ENCODE data around the gene APOL2. TPM values are rescaled to one million over a fixed set of nuclear protein-coding genes. Genes with fewer than 3 reads are reported as not detected.
"Not testable (repeated sequence)": the region's sequence is repeated elsewhere in the genome, so short reads cannot be mapped to it uniquely, and the experiment has no call there.

Gene APOL2
- total RNA-seq, 4 donors from 2014 or later, result 3.8 to 142 (median 47.8) TPM

- intact Hi-C loops (cut with DNase I; ENCODE audit: low total_unique reads), result no loop called here
- DNase-seq, result no peak
- in situ Hi-C loops (cut with MboI; ENCODE audit: low pct_ligation_motif_present in 1 of 4, low pct_unique_long_range_greater_than_20kb in 1 of 4, low sequenced_read_pairs in 3 of 4), result no loop called here
- Histone ChIP-seq H3K4me1 (peaks cover 14 to 38% (median 26%) of the 10 kb centered on the region in 4 donors), H3K27ac (no peak overlapping the region), H3K9me3 (no peaks in the 10 kb centered on the region), H3K4me3 (no peak overlapping the region), H3K36me3 (peaks cover 0 to 19% (median 7%) of the 10 kb centered on the region in 4 donors), H3K27me3 (no peaks in the 10 kb centered on the region)
- TF ChIP-seq POLR2A (IDR thresholded peaks at IDR 0.05) (no peak), POLR2AphosphoS5 (IDR thresholded peaks at IDR 0.05) (no peak), CTCF (IDR thresholded peaks at IDR 0.05) (no peak), EP300 (IDR thresholded peaks at IDR 0.05; ENCODE audit: low read depth) (no peak)
- WGBS, 2 donors (ENCODE audit: low coverage in 1 of 2), result 89 to 97% methylated on average over 5 to 7 of the region's 7 CpGs
These were observed 5.5 kb downstream of the APOL2 start for GRCh38 chr22:36233796-36234195.

- peaks cover 12 to 29% (median 19%) of the 10 kb centered on the region in 4 donors for H3K4me1 ChIP-seq
- H3K27me3 ChIP-seq, result no peaks in the 10 kb centered on the region
- intact Hi-C loops (cut with DNase I; ENCODE audit: low total_unique reads) (no loop called here), in situ Hi-C loops (cut with MboI; ENCODE audit: low pct_ligation_motif_present in 1 of 4, low pct_unique_long_range_greater_than_20kb in 1 of 4, low sequenced_read_pairs in 3 of 4) (no loop called here)
- H3K9me3 ChIP-seq, result no peaks in the 10 kb centered on the region
- TF ChIP-seq POLR2A (IDR thresholded peaks at IDR 0.05), result no peak
- TF ChIP-seq CTCF (IDR thresholded peaks at IDR 0.05), result no peak
- TF ChIP-seq POLR2AphosphoS5 (IDR thresholded peaks at IDR 0.05), result no peak
- no peak for TF ChIP-seq EP300 (IDR thresholded peaks at IDR 0.05; ENCODE audit: low read depth)
- DNase-seq, result no peak
- WGBS, 2 donors (ENCODE audit: low coverage in 1 of 2), result 68 to 90% methylated on average over 2 to 13 of the region's 13 CpGs
- H3K27ac ChIP-seq, result no peak overlapping the region
- H3K4me3 ChIP-seq, result no peak overlapping the region
- H3K36me3 ChIP-seq, result peaks cover 0 to 21% (median 7%) of the 10 kb centered on the region in 4 donors
These were observed 6.5 kb downstream of the APOL2 start for GRCh38 chr22:36232715-36233401.

- H3K36me3 ChIP-seq, result peaks cover 0 to 28% (median 7%) of the 10 kb centered on the region in 4 donors
- peaks cover 0 to 11% (median 1%) of the 10 kb centered on the region in 4 donors for H3K4me1 ChIP-seq
- H3K27ac ChIP-seq; H3K4me3 ChIP-seq; in situ Hi-C loops (cut with MboI; ENCODE audit: low pct_ligation_motif_present in 1 of 4, low pct_unique_long_range_greater_than_20kb in 1 of 4, low sequenced_read_pairs in 3 of 4); H3K27me3 ChIP-seq; H3K9me3 ChIP-seq; intact Hi-C loops (cut with DNase I; ENCODE audit: low total_unique reads); DNase-seq: not testable (repeated sequence)
- 89% methylated on average over 3 of the region's 5 CpGs; no CpG with 5 or more reads in 1 of the 2 donors for WGBS, 2 donors (ENCODE audit: low coverage in 1 of 2)
These were observed 8.3 kb downstream of the APOL2 start for GRCh38 chr22:36231051-36231450.

GRCh38 chr22:36229649-36230048, 9.7 kb downstream of the APOL2 start:
- H3K4me1 ChIP-seq; DNase-seq; in situ Hi-C loops (cut with MboI; ENCODE audit: low pct_ligation_motif_present in 1 of 4, low pct_unique_long_range_greater_than_20kb in 1 of 4, low sequenced_read_pairs in 3 of 4); intact Hi-C loops (cut with DNase I; ENCODE audit: low total_unique reads); H3K9me3 ChIP-seq; H3K4me3 ChIP-seq; H3K27ac ChIP-seq; H3K27me3 ChIP-seq: not testable (repeated sequence)
- 82% methylated on average over 3 of the region's 3 CpGs; no CpG with 5 or more reads in 1 of the 2 donors for WGBS, 2 donors (ENCODE audit: low coverage in 1 of 2)
- peaks cover 0 to 28% (median 7%) of the 10 kb centered on the region in 4 donors for H3K36me3 ChIP-seq

- intact Hi-C loops (cut with DNase I; ENCODE audit: low total_unique reads), result no loop called here
- H3K36me3 ChIP-seq, result peaks cover 0 to 28% (median 7%) of the 10 kb centered on the region in 4 donors
These were observed 10.4 kb downstream of the APOL2 start for GRCh38 chr22:36228944-36229343.

GRCh38 chr22:36228369-36228768, 11.0 kb downstream of the APOL2 start:
- H3K27ac ChIP-seq; intact Hi-C loops (cut with DNase I; ENCODE audit: low total_unique reads); in situ Hi-C loops (cut with MboI; ENCODE audit: low pct_ligation_motif_present in 1 of 4, low pct_unique_long_range_greater_than_20kb in 1 of 4, low sequenced_read_pairs in 3 of 4); DNase-seq; H3K27me3 ChIP-seq; H3K9me3 ChIP-seq; H3K4me3 ChIP-seq; H3K4me1 ChIP-seq: not testable (repeated sequence)
- H3K36me3 ChIP-seq, result peaks cover 0 to 28% (median 7%) of the 10 kb centered on the region in 4 donors
- 100% methylated on average over 1 of the region's 1 CpG for WGBS, 2 donors (ENCODE audit: low coverage in 1 of 2)

More at GRCh38 chr22:36228944-36229343, 10.4 kb downstream of the APOL2 start:
- no peaks in the 10 kb centered on the region for H3K9me3 ChIP-seq
- no peaks in the 10 kb centered on the region for H3K4me1 ChIP-seq
- no peak overlapping the region for H3K4me3 ChIP-seq
- TF ChIP-seq POLR2A (IDR thresholded peaks at IDR 0.05) (no peak), EP300 (IDR thresholded peaks at IDR 0.05; ENCODE audit: low read depth) (no peak), POLR2AphosphoS5 (IDR thresholded peaks at IDR 0.05) (no peak), CTCF (IDR thresholded peaks at IDR 0.05) (no peak)
- no peak overlapping the region for H3K27ac ChIP-seq
- no peaks in the 10 kb centered on the region for H3K27me3 ChIP-seq
- DNase-seq, result no peak
- WGBS, 2 donors (ENCODE audit: low coverage in 1 of 2), result 80 to 86% methylated on average over 1 to 7 of the region's 7 CpGs
- in situ Hi-C loops (cut with MboI; ENCODE audit: low pct_ligation_motif_present in 1 of 4, low pct_unique_long_range_greater_than_20kb in 1 of 4, low sequenced_read_pairs in 3 of 4), result no loop called here

Data from transverse colon (tissue), 4 donors.